IMR-90 (cell line): Measurements from ENCODE around the gene DAPK1. TPM values are rescaled to one million over a fixed set of nuclear protein-coding genes. Genes with fewer than 3 reads are reported as not detected.

Experiments
- ATAC-seq: fragments of 200-7000 bp; cut with Tn5 transposase; 2 replicates; pipeline ENCODE4 v1.9.1; 2020; ENCODE audit warnings: low read depth, mild to moderate bottlenecking, moderate library complexity
- BruUV-seq: library from RNA; stranded (reverse); fragments of 400-500 nt; replicated peaks from 2 replicates; lab custom pipeline; 2021; lab: Mats Ljungman, UMichigan
- CTCF ChIA-PET: fragments of 300-600 bp; formaldehyde crosslinking; extraction: SDS; loops from one replicate; lab custom pipeline; 2021; ENCODE audit warnings: antibody characterized with exemption; lab: Yijun Ruan, JAX
- POLR2A ChIA-PET: fragments of 300-600 bp; sonication (Branson Sonifier 250); formaldehyde crosslinking; loops from one replicate; lab custom pipeline; 2022; ENCODE audit warnings: antibody characterized with exemption; ENCODE audit not compliant: unreplicated experiment; lab: Charles Lee
- DNase-seq: peaks from one replicate; pipeline ENCODE4 v3.0.0; 2013
- H2AFZ ChIP-seq: replicated peaks from 2 replicates; pipeline ENCODE3; 2013; ENCODE audit warnings: low read length, mild to moderate bottlenecking; ENCODE audit not compliant: poor library complexity
- H2AK5ac ChIP-seq: 2 replicates; pipeline ENCODE4 v1.6.1; 2013; ENCODE audit warnings: low read depth, low read length, inconsistent platforms
- H2AK9ac ChIP-seq: replicated peaks from 2 replicates; pipeline ENCODE3; 2013; ENCODE audit warnings: mild to moderate bottlenecking, low read depth, low read length, moderate library complexity; ENCODE audit not compliant: poor library complexity
- H2BK120ac ChIP-seq: 2 replicates; pipeline ENCODE4 v1.6.1; 2013; ENCODE audit warnings: low read depth, low read length, inconsistent platforms
- H2BK15ac ChIP-seq: 3 replicates; pipeline ENCODE4 v1.6.1; 2013; ENCODE audit warnings: low read depth, low read length, inconsistent platforms
- H2BK20ac ChIP-seq: 2 replicates; pipeline ENCODE4 v1.6.1; 2013; ENCODE audit warnings: low read depth, mild to moderate bottlenecking, inconsistent platforms, low read length, moderate library complexity
- H2BK5ac ChIP-seq: 2 replicates; pipeline ENCODE4 v1.6.1; 2013; ENCODE audit warnings: mild to moderate bottlenecking, low read depth, low read length, inconsistent platforms; ENCODE audit not compliant: poor library complexity, severe bottlenecking
- H3K14ac ChIP-seq: replicated peaks from 2 replicates; pipeline ENCODE4 v1.6.1; 2013; ENCODE audit warnings: low read depth, low read length, inconsistent platforms
- H3K18ac ChIP-seq: 2 replicates; pipeline ENCODE4 v1.6.1; 2013; ENCODE audit warnings: low read depth, low read length, control low read depth
- H3K23ac ChIP-seq: 2 replicates; pipeline ENCODE4 v1.6.1; 2013; ENCODE audit warnings: low read depth, low read length, inconsistent platforms
- H3K27ac ChIP-seq: 2 replicates; pipeline ENCODE4 v1.5.1; 2013; ENCODE audit warnings: mild to moderate bottlenecking, control low read depth, low read length; ENCODE audit not compliant: insufficient read depth
- H3K27me3 ChIP-seq: 2 replicates; pipeline ENCODE4 v1.6.1; 2013; ENCODE audit warnings: low read length; ENCODE audit not compliant: control insufficient read depth, insufficient read depth
- H3K36me3 ChIP-seq: 2 replicates; pipeline ENCODE4 v1.6.1; 2013; ENCODE audit warnings: low read length, mixed read lengths; ENCODE audit not compliant: control insufficient read depth, insufficient read depth
- H3K4ac ChIP-seq: 2 replicates; pipeline ENCODE4 v1.6.1; 2013; ENCODE audit warnings: low read depth, low read length, inconsistent platforms
- H3K4me1 ChIP-seq: 2 replicates; pipeline ENCODE4 v1.6.1; 2013; ENCODE audit warnings: low read length, mixed read lengths; ENCODE audit not compliant: control insufficient read depth, insufficient read depth
- H3K4me2 ChIP-seq: 2 replicates; pipeline ENCODE4 v1.6.1; 2013; ENCODE audit warnings: low read depth, mild to moderate bottlenecking, control low read depth, low read length, moderate library complexity
- H3K4me3 ChIP-seq: 2 replicates; pipeline ENCODE4 v1.5.1; 2013; ENCODE audit warnings: low read depth, mild to moderate bottlenecking, control low read depth, low read length, moderate library complexity; ENCODE audit not compliant: insufficient read depth
- H3K56ac ChIP-seq: 2 replicates; pipeline ENCODE4 v1.6.1; 2013; ENCODE audit warnings: low read length, inconsistent platforms; ENCODE audit not compliant: insufficient read depth; ENCODE audit errors: extremely low read depth
- H3K79me1 ChIP-seq, 2 experiments: 2 replicates each; pipeline ENCODE4 v1.6.1; 2013; ENCODE audit warnings: low read length in 2 of 2, inconsistent platforms in 1 of 2, low read depth in 1 of 2
- H3K9ac ChIP-seq: 2 replicates; pipeline ENCODE4 v1.6.1; 2013; ENCODE audit warnings: low read depth, low read length, control low read depth
- H3K9me1 ChIP-seq: 2 replicates; pipeline ENCODE4 v1.6.1; 2013; ENCODE audit warnings: low read length, inconsistent platforms; ENCODE audit not compliant: insufficient read depth
- H3K9me3 ChIP-seq: 2 replicates; pipeline ENCODE4 v1.6.1; 2013; ENCODE audit warnings: low read length; ENCODE audit not compliant: control insufficient read depth, insufficient read depth
- H4K20me1 ChIP-seq: 2 replicates; pipeline ENCODE4 v1.6.1; 2013; ENCODE audit warnings: low read length, inconsistent platforms; ENCODE audit not compliant: insufficient read depth
- H4K5ac ChIP-seq: 2 replicates; pipeline ENCODE4 v1.6.1; 2013; ENCODE audit warnings: mild to moderate bottlenecking, low read depth, low read length, control low read depth
- H4K8ac ChIP-seq, 2 experiments: 2 replicates each; pipeline ENCODE4 v1.6.1; 2013; ENCODE audit warnings: low read depth in 2 of 2, low read length in 2 of 2, control low read depth in 1 of 2, inconsistent platforms in 1 of 2
- H4K91ac ChIP-seq: 2 replicates; pipeline ENCODE4 v1.6.1; 2013; ENCODE audit warnings: low read depth, low read length, inconsistent platforms; ENCODE audit not compliant: insufficient read depth
- BHLHE40 ChIP-seq: fragments of 150-350 bp; IDR thresholded peaks from 2 replicates; pipeline ENCODE4 v1.6.1; 2016; ENCODE audit warnings: mild to moderate bottlenecking, low read depth, low read length
- CEBPB ChIP-seq: IDR thresholded peaks from 2 replicates; pipeline ENCODE4 v1.6.1; 2012; ENCODE audit warnings: low read depth, low read length, improper control_type of control experiment
- CHD1 ChIP-seq: IDR thresholded peaks from 2 replicates; pipeline ENCODE4 v1.6.1; 2012; ENCODE audit warnings: low read depth, low read length, improper control_type of control experiment
- FOS ChIP-seq: fragments of 150-350 bp; IDR thresholded peaks from 2 replicates; pipeline ENCODE4 v1.6.1; 2016; ENCODE audit warnings: low read depth, low read length
- MAFK ChIP-seq: IDR thresholded peaks from 2 replicates; pipeline ENCODE4 v1.6.1; 2012; ENCODE audit warnings: low read depth, low read length, improper control_type of control experiment
- MAZ ChIP-seq: IDR thresholded peaks from 2 replicates; pipeline ENCODE4 v1.6.1; 2012; ENCODE audit warnings: low read depth, mild to moderate bottlenecking, low read length, improper control_type of control experiment, moderate library complexity, borderline replicate concordance
- MXI1 ChIP-seq: IDR thresholded peaks from 2 replicates; pipeline ENCODE4 v1.6.1; 2012; ENCODE audit warnings: low read depth, mild to moderate bottlenecking, low read length, moderate library complexity, borderline replicate concordance
- NFE2L2 ChIP-seq: fragments of 150-350 bp; IDR thresholded peaks from 2 replicates; pipeline ENCODE4 v1.6.1; 2016; ENCODE audit warnings: low read depth, mild to moderate bottlenecking, low read length
- POLR2A ChIP-seq: IDR thresholded peaks from 2 replicates; pipeline ENCODE4 v1.6.1; 2012; ENCODE audit warnings: mild to moderate bottlenecking, low read depth, low read length
- RAD21 ChIP-seq: IDR thresholded peaks from 2 replicates; pipeline ENCODE4 v1.6.1; 2012; ENCODE audit warnings: low read length, improper control_type of control experiment
- RCOR1 ChIP-seq: IDR thresholded peaks from 2 replicates; pipeline ENCODE4 v1.6.1; 2012; ENCODE audit warnings: mild to moderate bottlenecking, low read length, improper control_type of control experiment; ENCODE audit not compliant: insufficient replicate concordance
- RFX5 ChIP-seq: IDR thresholded peaks from 2 replicates; pipeline ENCODE4 v1.8.0; 2012; ENCODE audit warnings: low read depth, mild to moderate bottlenecking, low read length, moderate library complexity
- SMC3 ChIP-seq: fragments of 150-350 bp; IDR thresholded peaks from 2 replicates; pipeline ENCODE4 v1.6.1; 2016; ENCODE audit warnings: low read depth, mild to moderate bottlenecking, antibody characterized with exemption, low read length, moderate library complexity
- WGBS, 2 experiments: methylation state at CpG; one replicate each; pipeline versions ENCODE4 v1.1.5 to v1.1.7; 2013; ENCODE audit warnings: missing lambda C conversion rate in 2 of 2; ENCODE audit not compliant: insufficient read length in 1 of 2; ENCODE audit errors: extremely low coverage in 2 of 2; 5-methylcytosine and 5-hydroxymethylcytosine counted together
- dilution Hi-C: fragments of 300-500 bp; cut with HindIII; formaldehyde crosslinking; loops from one replicate; pipeline ENCODE4 v1.14.3; 2018; ENCODE audit warnings: low sequenced_read_pairs; ENCODE audit not compliant: unreplicated experiment
- in situ Hi-C: fragments of 300-500 bp; cut with MboI; formaldehyde crosslinking; loops from 3 replicates; pipeline ENCODE4 v1.14.3; 2019; ENCODE audit warnings: low sequenced_read_pairs, inconsistent platforms, mixed read lengths
- intact Hi-C: fragments of 100-400 bp; cut with micrococcal nuclease; formaldehyde crosslinking; loops from 2 replicates; pipeline ENCODE4 v1.10.0; 2022
- polyA plus RNA-seq, 3 experiments: library from polyadenylated mRNA; depleted of rRNA; stranded (reverse); fragments of >200 nt; gene quantifications; 2 replicates each; pipeline ENCODE4 v1.2.3, GENCODE V29; 2012; ENCODE audit warnings: low replicate concordance in 1 of 3
- total RNA-seq: library from RNA; depleted of rRNA; stranded (reverse); fragments of >200 nt; gene quantifications from 2 replicates; pipeline ENCODE4 v1.2.3, GENCODE V29; 2012
- TF ChIP-seq, protein P1 (sequence below): conservative IDR thresholded peaks from 2 replicates; pipeline ENCODE4 v1.5.1; 2012; ENCODE audit warnings: mild to moderate bottlenecking, low read depth, low read length, improper control_type of control experiment
- TF ChIP-seq, protein P2 (sequence below): fragments of 150-350 bp; IDR thresholded peaks from 2 replicates; pipeline ENCODE4 v1.6.1; 2016; ENCODE audit warnings: low read depth, mild to moderate bottlenecking, low read length, moderate library complexity, borderline replicate concordance
- TF ChIP-seq, protein P3 (sequence below): fragments of 150-350 bp; IDR thresholded peaks from 2 replicates; pipeline ENCODE4 v1.6.1; 2017; ENCODE audit warnings: mild to moderate bottlenecking, antibody characterized with exemption, low read length, low read depth

Gene DAPK1
- total and polyA plus RNA-seq, 2 of the 4 experiments (the other 2 are of a cell fraction), result under 0.01 to 0.03 TPM

DNA sequence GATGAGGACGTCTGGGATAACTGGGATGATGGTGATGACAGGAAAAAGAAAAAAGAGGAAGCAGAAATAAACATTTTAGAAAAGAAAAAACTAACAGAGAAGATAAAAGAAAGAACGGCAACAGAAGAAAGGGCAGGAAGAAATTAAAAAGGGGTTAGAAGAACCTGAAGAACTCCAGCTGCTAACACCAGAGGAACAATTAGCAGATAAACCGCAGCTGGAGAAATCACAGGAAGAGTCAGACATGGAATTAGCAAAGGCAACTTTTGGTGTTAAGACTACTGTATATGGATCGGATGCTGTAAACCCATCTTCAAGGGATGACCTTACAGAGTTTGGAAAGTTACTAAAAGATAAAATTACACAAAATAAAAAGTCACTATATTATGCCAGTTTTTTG is 243.7 kb downstream of the DAPK1 start:
- no peak overlapping the region for H2BK15ac ChIP-seq
- H3K14ac ChIP-seq, result no peak overlapping the region
- peaks cover 2% of the 10 kb centered on the region; the same call in 1 of the 2 replicates for H3K9me3 ChIP-seq
- no peak overlapping the region for H4K8ac ChIP-seq
- no peaks in the 10 kb centered on the region for H3K36me3 ChIP-seq
- no peak overlapping the region for H3K4ac ChIP-seq
- no TSS peak for BruUV-seq
- H3K27ac ChIP-seq, result no peak overlapping the region
- no peak overlapping the region for H4K5ac ChIP-seq
- peaks cover 5% of the 10 kb centered on the region; the same call in 1 of the 2 replicates for H3K9me1 ChIP-seq
- H3K79me1 ChIP-seq, result no peaks in the 10 kb centered on the region
- DNase-seq, result no peak
- H2AK5ac ChIP-seq, result no peak overlapping the region
- H3K9ac ChIP-seq, result no peak overlapping the region
- ATAC-seq, result no peak
- intact Hi-C loops (no loop called here), in situ Hi-C loops (no loop called here), dilution Hi-C loops (no loop called here)
- H4K91ac ChIP-seq, result no peak overlapping the region
- no peaks in the 10 kb centered on the region for H3K4me1 ChIP-seq
- H2BK20ac ChIP-seq, result no peak overlapping the region
- H2BK120ac ChIP-seq, result no peak overlapping the region
- no peak overlapping the region for H3K4me3 ChIP-seq
- POLR2A ChIA-PET, result no interaction called here
- H4K20me1 ChIP-seq, result no peaks in the 10 kb centered on the region
- H3K4me2 ChIP-seq, result no peak overlapping the region
- H2AFZ ChIP-seq, result no peak overlapping the region
- TF ChIP-seq, protein P1, sequence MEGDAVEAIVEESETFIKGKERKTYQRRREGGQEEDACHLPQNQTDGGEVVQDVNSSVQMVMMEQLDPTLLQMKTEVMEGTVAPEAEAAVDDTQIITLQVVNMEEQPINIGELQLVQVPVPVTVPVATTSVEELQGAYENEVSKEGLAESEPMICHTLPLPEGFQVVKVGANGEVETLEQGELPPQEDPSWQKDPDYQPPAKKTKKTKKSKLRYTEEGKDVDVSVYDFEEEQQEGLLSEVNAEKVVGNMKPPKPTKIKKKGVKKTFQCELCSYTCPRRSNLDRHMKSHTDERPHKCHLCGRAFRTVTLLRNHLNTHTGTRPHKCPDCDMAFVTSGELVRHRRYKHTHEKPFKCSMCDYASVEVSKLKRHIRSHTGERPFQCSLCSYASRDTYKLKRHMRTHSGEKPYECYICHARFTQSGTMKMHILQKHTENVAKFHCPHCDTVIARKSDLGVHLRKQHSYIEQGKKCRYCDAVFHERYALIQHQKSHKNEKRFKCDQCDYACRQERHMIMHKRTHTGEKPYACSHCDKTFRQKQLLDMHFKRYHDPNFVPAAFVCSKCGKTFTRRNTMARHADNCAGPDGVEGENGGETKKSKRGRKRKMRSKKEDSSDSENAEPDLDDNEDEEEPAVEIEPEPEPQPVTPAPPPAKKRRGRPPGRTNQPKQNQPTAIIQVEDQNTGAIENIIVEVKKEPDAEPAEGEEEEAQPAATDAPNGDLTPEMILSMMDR, result no peak
- TF ChIP-seq POLR2A (no peak), BHLHE40 (no peak), RCOR1 (no peak), FOS (no peak), RFX5 (no peak), MAFK (no peak), MAZ (no peak), MXI1 (no peak), SMC3 (no peak), CEBPB (no peak), CHD1 (no peak), RAD21 (no peak), NFE2L2 (no peak)
- TF ChIP-seq, protein P2, sequence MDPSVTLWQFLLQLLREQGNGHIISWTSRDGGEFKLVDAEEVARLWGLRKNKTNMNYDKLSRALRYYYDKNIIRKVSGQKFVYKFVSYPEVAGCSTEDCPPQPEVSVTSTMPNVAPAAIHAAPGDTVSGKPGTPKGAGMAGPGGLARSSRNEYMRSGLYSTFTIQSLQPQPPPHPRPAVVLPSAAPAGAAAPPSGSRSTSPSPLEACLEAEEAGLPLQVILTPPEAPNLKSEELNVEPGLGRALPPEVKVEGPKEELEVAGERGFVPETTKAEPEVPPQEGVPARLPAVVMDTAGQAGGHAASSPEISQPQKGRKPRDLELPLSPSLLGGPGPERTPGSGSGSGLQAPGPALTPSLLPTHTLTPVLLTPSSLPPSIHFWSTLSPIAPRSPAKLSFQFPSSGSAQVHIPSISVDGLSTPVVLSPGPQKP, result no peak
- TF ChIP-seq, protein P3, sequence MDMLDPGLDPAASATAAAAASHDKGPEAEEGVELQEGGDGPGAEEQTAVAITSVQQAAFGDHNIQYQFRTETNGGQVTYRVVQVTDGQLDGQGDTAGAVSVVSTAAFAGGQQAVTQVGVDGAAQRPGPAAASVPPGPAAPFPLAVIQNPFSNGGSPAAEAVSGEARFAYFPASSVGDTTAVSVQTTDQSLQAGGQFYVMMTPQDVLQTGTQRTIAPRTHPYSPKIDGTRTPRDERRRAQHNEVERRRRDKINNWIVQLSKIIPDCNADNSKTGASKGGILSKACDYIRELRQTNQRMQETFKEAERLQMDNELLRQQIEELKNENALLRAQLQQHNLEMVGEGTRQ, result no peak
- H3K56ac ChIP-seq, result no peak overlapping the region
- no peak overlapping the region for H3K23ac ChIP-seq
- H3K27me3 ChIP-seq, result no peaks in the 10 kb centered on the region; the same call in 1 of the 2 replicates
- no peak overlapping the region for H3K18ac ChIP-seq
- no CpG with 5 or more reads among the region's 4 CpGs for WGBS, 2 experiments
- no peak overlapping the region for H2BK5ac ChIP-seq
- no peak overlapping the region for H2AK9ac ChIP-seq
- CTCF ChIA-PET, result no interaction called here
